Measurements from ENCODE around the gene NSMCE4A.

Gene NSMCE4A

GRCh38 chr10:121978511-121978910, 3.5 kb upstream of the NSMCE4A start:
- peaks cover 10% of the 10 kb centered on the region for H3K79me2 ChIP-seq (ENCODE audit: low read length)
- H2AFZ ChIP-seq (ENCODE audit: low read length): no peak overlapping the region
- H3K9me2 ChIP-seq (replicated peaks; ENCODE audit: insufficient read depth, low read length): no peaks in the 10 kb centered on the region
- no peak overlapping the region for H3K4me2 ChIP-seq (ENCODE audit: low read depth, low read length)
- peaks cover 2% of the 10 kb centered on the region; the same call in 1 of the 2 replicates for H3F3A ChIP-seq (ENCODE audit: insufficient read depth, low read length)
- no peaks in the 10 kb centered on the region for H4K20me1 ChIP-seq (ENCODE audit: insufficient read depth, low read length)
- H3K27ac ChIP-seq (ENCODE audit: low read length): no peak overlapping the region
- no peaks in the 10 kb centered on the region for H3K36me3 ChIP-seq (replicated peaks; ENCODE audit: insufficient read depth, low read length)
- H3K4me1 ChIP-seq (ENCODE audit: low read length): 0 out of 2 replicates have a peak, but pooled peaks cover 2% of the 10 kb centered on the region
- H3K9ac ChIP-seq (ENCODE audit: low read length): no peak overlapping the region
- no peak overlapping the region for H3K4me3 ChIP-seq (ENCODE audit: low read length)
- TF ChIP-seq CTCF (IDR thresholded peaks at IDR 0.05; ENCODE audit: low read length) (no peak), EZH2phosphoT487 (IDR thresholded peaks at IDR 0.05; ENCODE audit: low read length) (no peak)
- no peaks in the 10 kb centered on the region for H3K27me3 ChIP-seq (replicated peaks; ENCODE audit: insufficient read depth, low read length)
- no peaks in the 10 kb centered on the region; the same call in 1 of the 2 replicates for H3K9me3 ChIP-seq (replicated peaks; ENCODE audit: insufficient read depth, low read length)
- DNase-seq: no peak

- Histone ChIP-seq H3K36me3 (replicated peaks; ENCODE audit: insufficient read depth, low read length) (no peaks in the 10 kb centered on the region; the same call in 1 of the 2 replicates), H4K20me1 (ENCODE audit: insufficient read depth, low read length) (no peaks in the 10 kb centered on the region), H3K9ac (ENCODE audit: low read length) (no peak overlapping the region), H3K27me3 (replicated peaks; ENCODE audit: insufficient read depth, low read length) (no peaks in the 10 kb centered on the region), H3F3A (ENCODE audit: insufficient read depth, low read length) (peaks cover 2% of the 10 kb centered on the region; the same call in 1 of the 2 replicates), H3K4me3 (ENCODE audit: low read length) (no peak overlapping the region), H3K79me2 (ENCODE audit: low read length) (peaks cover 26% of the 10 kb centered on the region), H3K9me3 (replicated peaks; ENCODE audit: insufficient read depth, low read length) (no peaks in the 10 kb centered on the region; the same call in 1 of the 2 replicates), H3K27ac (ENCODE audit: low read length) (no peak overlapping the region), H2AFZ (ENCODE audit: low read length) (no peak overlapping the region), H3K4me2 (ENCODE audit: low read depth, low read length) (no peak overlapping the region), H3K9me2 (replicated peaks; ENCODE audit: insufficient read depth, low read length) (no peaks in the 10 kb centered on the region), H3K4me1 (ENCODE audit: low read length) (0 out of 2 replicates have a peak, but pooled peaks cover 6% of the 10 kb centered on the region)
- no peak for DNase-seq
- TF ChIP-seq EZH2 (optimal IDR thresholded peaks at IDR 0.05; ENCODE audit: low read depth, low read length) (no peak), CTCF (IDR thresholded peaks at IDR 0.05; ENCODE audit: low read length) (no peak)
These were observed 1.6 kb upstream of the NSMCE4A start for GRCh38 chr10:121976607-121977006.

DNA sequence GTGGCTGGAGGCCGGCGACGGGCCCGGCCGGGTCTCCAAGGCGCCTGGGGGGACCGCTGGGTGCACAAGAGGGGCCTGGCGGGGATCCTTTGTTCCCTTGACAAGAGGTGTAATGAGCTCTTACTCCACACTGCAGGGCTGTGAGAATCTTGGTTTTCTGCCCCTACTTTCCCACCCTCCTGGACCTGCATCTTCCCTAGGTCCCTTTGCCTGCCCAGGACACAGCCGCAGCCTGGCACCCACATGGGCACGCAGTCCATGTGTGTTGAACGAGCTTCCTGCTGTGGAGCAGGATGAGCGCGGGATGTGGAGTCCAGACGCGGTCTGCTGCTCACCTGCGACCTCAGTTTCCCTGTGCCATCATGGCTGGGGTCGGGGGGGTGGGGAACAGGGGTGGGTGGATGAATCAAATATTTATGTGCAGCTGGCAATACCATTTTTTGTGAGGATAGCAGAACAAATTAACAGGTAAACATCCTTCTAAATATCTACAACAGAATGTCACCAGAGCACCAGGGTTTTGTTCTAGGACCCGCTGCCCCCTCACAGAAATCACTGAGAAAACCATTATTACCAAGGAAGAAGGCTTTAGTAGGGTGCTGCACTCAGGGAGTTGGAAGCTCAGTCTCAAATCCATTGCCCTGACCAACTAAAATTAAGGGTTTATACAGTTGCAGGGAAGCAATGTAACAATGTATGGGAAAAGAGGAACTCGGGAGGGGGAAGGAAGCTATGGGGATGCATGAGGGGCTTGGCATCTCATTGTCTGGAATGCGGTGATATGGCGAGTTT, 474 bp upstream of the NSMCE4A start:
- Histone ChIP-seq H3K4me3 (ENCODE audit: low read length) (peak overlapping the region; percentile 99), H3K9ac (ENCODE audit: low read length) (peak overlapping the region; percentile 100; the same call in 1 of the 2 replicates), H2AFZ (ENCODE audit: low read length) (peak overlapping the region; percentile 86), H3K27me3 (replicated peaks; ENCODE audit: insufficient read depth, low read length) (no peaks in the 10 kb centered on the region), H3K4me1 (ENCODE audit: low read length) (0 out of 2 replicates have a peak, but pooled peaks cover 6% of the 10 kb centered on the region), H3K9me3 (replicated peaks; ENCODE audit: insufficient read depth, low read length) (no peaks in the 10 kb centered on the region; the same call in 1 of the 2 replicates), H3K27ac (ENCODE audit: low read length) (peak overlapping the region; percentile 96; the same call in 1 of the 2 replicates), H4K20me1 (ENCODE audit: insufficient read depth, low read length) (no peaks in the 10 kb centered on the region; the same call in 1 of the 2 replicates), H3K79me2 (ENCODE audit: low read length) (peaks cover 29% of the 10 kb centered on the region), H3F3A (ENCODE audit: insufficient read depth, low read length) (peaks cover 2% of the 10 kb centered on the region; the same call in 1 of the 2 replicates), H3K36me3 (replicated peaks; ENCODE audit: insufficient read depth, low read length) (peaks cover 2% of the 10 kb centered on the region; the same call in 1 of the 2 replicates), H3K9me2 (replicated peaks; ENCODE audit: insufficient read depth, low read length) (no peaks in the 10 kb centered on the region), H3K4me2 (ENCODE audit: low read depth, low read length) (peak overlapping the region; percentile 58; the same call in 1 of the 2 replicates)
- TF ChIP-seq EZH2 (optimal IDR thresholded peaks at IDR 0.05; ENCODE audit: low read depth, low read length) (no peak), CTCF (IDR thresholded peaks at IDR 0.05; ENCODE audit: low read length) (peak; percentile 77; the same call in 1 of the 2 replicates)
- DNase-seq: no peak
